Measurements from ENCODE around the gene ITGA7.
A peak's percentile ranks its signal among the peaks of the same experiment; 100 is the strongest.

ITGA7 gene

GRCh38 chr12:55739025-55739378, 31.3 kb upstream of the ITGA7 start (continued):
- no peak for TF ChIP-seq TSHZ2 (CRISPR knock-in tag; IDR thresholded peaks at IDR 0.05)
- TF ChIP-seq CSRNP3 (CRISPR knock-in tag; IDR thresholded peaks at IDR 0.05), result no peak

GRCh38 chr12:55738123-55739024, 30.7 kb upstream of the ITGA7 start:
- TF ChIP-seq TSHZ2 (CRISPR knock-in tag; IDR thresholded peaks at IDR 0.05), result no peak
- no peak for TF ChIP-seq PPARA (CRISPR knock-in tag; IDR thresholded peaks at IDR 0.05; ENCODE audit: borderline replicate concordance)
- no peak for TF ChIP-seq ZFP30 (CRISPR knock-in tag; IDR thresholded peaks at IDR 0.05)
- TF ChIP-seq POU6F1 (CRISPR knock-in tag; IDR thresholded peaks at IDR 0.05; ENCODE audit: borderline replicate concordance, low read depth), result no peak
- TF ChIP-seq SNAI2 (CRISPR knock-in tag; IDR thresholded peaks at IDR 0.05), result no peak
- TF ChIP-seq GLIS3 (CRISPR knock-in tag; IDR thresholded peaks at IDR 0.05), result no peak
- TF ChIP-seq CSDC2 (CRISPR knock-in tag; IDR thresholded peaks at IDR 0.05), result no peak

GRCh38 chr12:55737581-55738122, 29.9 kb upstream of the ITGA7 start:
- ATAC-seq, result peak; percentile 41

More at GRCh38 chr12:55738123-55739024, 30.7 kb upstream of the ITGA7 start:
- ATAC-seq, result peak; percentile 88

GRCh38 chr12:55736780-55737580, 29.3 kb upstream of the ITGA7 start:
- ATAC-seq, result peak; percentile 82
- no peak for TF ChIP-seq ZFP30 (CRISPR knock-in tag; IDR thresholded peaks at IDR 0.05)
- no peak for TF ChIP-seq TCF4 (CRISPR knock-in tag; IDR thresholded peaks at IDR 0.05; ENCODE audit: borderline replicate concordance)
- no peak for TF ChIP-seq PPARA (CRISPR knock-in tag; IDR thresholded peaks at IDR 0.05; ENCODE audit: borderline replicate concordance)
- no peak for TF ChIP-seq CSDC2 (CRISPR knock-in tag; IDR thresholded peaks at IDR 0.05)
- TF ChIP-seq ARNTL (CRISPR knock-in tag; IDR thresholded peaks at IDR 0.05; ENCODE audit: borderline replicate concordance, low read depth), result no peak
- TF ChIP-seq CREB5 (CRISPR knock-in tag; IDR thresholded peaks at IDR 0.05; ENCODE audit: low read depth), result no peak
- TF ChIP-seq SNAI2 (CRISPR knock-in tag; IDR thresholded peaks at IDR 0.05), result no peak
- TF ChIP-seq ISL1 (CRISPR knock-in tag; IDR thresholded peaks at IDR 0.05), result no peak
- no peak for TF ChIP-seq CSRNP3 (CRISPR knock-in tag; IDR thresholded peaks at IDR 0.05)
- TF ChIP-seq ZFP3 (CRISPR knock-in tag; IDR thresholded peaks at IDR 0.05), result no peak

More at GRCh38 chr12:55737581-55738122, 29.9 kb upstream of the ITGA7 start:
- TF ChIP-seq ZFP3 (CRISPR knock-in tag; IDR thresholded peaks at IDR 0.05), result no peak
- no peak for TF ChIP-seq BACH2 (CRISPR knock-in tag; IDR thresholded peaks at IDR 0.05; ENCODE audit: borderline replicate concordance)
- TF ChIP-seq ZFP30 (CRISPR knock-in tag; IDR thresholded peaks at IDR 0.05), result no peak
- no peak for TF ChIP-seq CSRNP3 (CRISPR knock-in tag; IDR thresholded peaks at IDR 0.05)

All from SK-N-SH treated with all-trans-retinoic acid at 6 μM for 48 hours (cell line).